Skeletal muscle tissue (tissue), 4 donors: ENCODE measurements around the gene PPP1R3D. TPM values are rescaled to one million over a fixed set of nuclear protein-coding genes. Genes with fewer than 3 reads are reported as not detected.

Source experiments
- H3K27ac ChIP-seq: one replicate; pipeline ENCODE4 v1.7.0; 2013; ENCODE audit warnings: mild to moderate bottlenecking, low read depth, low read length, inconsistent platforms
- H3K27me3 ChIP-seq, 3 donors: one replicate each; pipeline ENCODE4 v1.7.0; 2013; ENCODE audit warnings: low read length in 3 of 3; ENCODE audit not compliant: control insufficient read depth in 3 of 3, insufficient read depth in 3 of 3
- H3K36me3 ChIP-seq, 3 donors: one replicate each; pipeline ENCODE4 v1.7.0; 2013; ENCODE audit warnings: low read length in 3 of 3; ENCODE audit not compliant: control insufficient read depth in 3 of 3, insufficient read depth in 3 of 3
- H3K4me1 ChIP-seq, 3 donors: one replicate each; pipeline ENCODE4 v1.7.0; 2013; ENCODE audit warnings: low read length in 3 of 3, mild to moderate bottlenecking in 3 of 3; ENCODE audit not compliant: control insufficient read depth in 3 of 3, insufficient read depth in 3 of 3
- H3K4me3 ChIP-seq, 3 donors: one replicate each; pipeline ENCODE4 v1.7.0; 2013; ENCODE audit warnings: low read length in 3 of 3
- H3K9ac ChIP-seq, 3 donors: one replicate each; pipeline ENCODE4 v1.7.0; 2013; ENCODE audit warnings: low read length in 3 of 3, mild to moderate bottlenecking in 3 of 3, moderate library complexity in 2 of 3, low read depth in 1 of 3
- H3K9me3 ChIP-seq, 3 donors: one replicate each; pipeline ENCODE4 v1.7.0; 2013; ENCODE audit warnings: low read length in 3 of 3; ENCODE audit not compliant: control insufficient read depth in 3 of 3
- total RNA-seq: library from RNA; depleted of rRNA; stranded (reverse); fragments of >200 nt; gene quantifications from one replicate; pipeline ENCODE4 v1.2.3, GENCODE V29; 2014
- donor health status: Osteomylitis.

PPP1R3D gene
- total RNA-seq, 1 donor from 2014 or later: 6.8 TPM

DNA sequence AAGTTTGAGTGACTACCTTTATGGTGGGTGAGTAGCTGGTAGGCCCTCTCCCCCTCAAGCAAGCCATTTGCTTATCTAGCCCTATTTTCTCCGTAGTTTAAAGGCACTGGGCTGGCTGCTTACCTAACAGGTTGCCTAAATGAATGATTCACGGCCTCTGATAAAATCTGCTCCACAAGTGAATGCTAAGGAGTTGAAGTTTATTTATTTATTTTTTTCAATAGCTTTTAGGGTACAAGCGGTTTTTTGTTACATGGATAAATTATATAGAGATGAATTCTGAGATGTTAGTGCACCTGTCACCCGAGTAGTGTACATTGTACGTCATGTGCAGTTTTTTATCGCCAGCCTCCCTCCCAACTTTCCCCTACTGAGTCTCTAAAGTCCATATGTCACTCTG is 9.8 kb upstream of the PPP1R3D start:
- Histone ChIP-seq H3K36me3 (peaks cover 0 to 22% (median 8%) of the 10 kb centered on the region in 3 donors), H3K4me3 (no peak overlapping the region)

DNA sequence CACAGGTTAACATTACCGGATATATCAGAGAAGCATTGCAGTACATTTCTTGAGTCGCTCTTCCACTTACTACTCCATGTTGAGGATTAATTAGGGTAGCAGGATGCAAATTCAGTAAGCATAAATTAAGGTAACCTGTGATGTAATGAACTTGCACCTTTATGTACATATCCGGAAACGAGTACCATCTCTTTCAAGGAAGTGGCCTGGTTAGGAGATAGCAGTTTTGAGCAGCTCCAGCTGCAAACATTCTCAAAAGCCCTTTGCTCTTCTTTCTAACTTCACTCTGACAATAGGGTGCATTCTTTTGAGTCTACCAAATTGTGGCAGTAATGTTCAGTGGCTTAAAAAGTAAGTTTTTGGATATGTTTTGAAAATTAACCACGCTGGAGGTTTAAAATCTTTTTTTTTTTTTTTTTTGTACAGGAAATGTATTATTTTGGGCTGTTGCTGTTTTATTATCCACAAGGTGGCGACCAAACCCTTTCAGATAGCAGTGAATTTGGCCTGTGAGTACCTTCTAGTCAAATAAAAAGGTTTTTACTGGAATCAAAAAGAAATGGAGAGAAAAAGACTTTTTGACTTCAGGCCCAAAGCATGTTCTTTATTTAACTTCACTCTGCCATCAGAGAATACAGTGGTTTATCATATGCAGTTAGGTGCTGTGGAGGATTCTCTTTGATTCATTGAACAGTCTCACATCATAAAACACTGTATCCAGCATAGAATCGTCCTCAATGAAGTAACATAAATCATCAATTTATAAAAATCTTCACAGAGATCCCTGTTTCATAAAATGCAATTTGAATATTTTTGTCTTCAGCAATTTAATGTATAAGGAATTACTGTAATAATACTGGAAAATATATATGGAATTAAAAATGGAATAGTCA is 9.0 kb upstream of the PPP1R3D start:
- no peaks in the 10 kb centered on the region for H3K27me3 ChIP-seq
- no peaks in the 10 kb centered on the region for H3K9me3 ChIP-seq
- no peak overlapping the region for H3K4me3 ChIP-seq
- H3K4me1 ChIP-seq: peaks cover 0 to 10% (median 0%) of the 10 kb centered on the region in 3 donors
- no peak overlapping the region for H3K27ac ChIP-seq
- H3K9ac ChIP-seq: no peak overlapping the region
- peaks cover 6 to 30% (median 17%) of the 10 kb centered on the region in 3 donors for H3K36me3 ChIP-seq

More for the DNA sequence above, 9.8 kb upstream of the PPP1R3D start:
- Histone ChIP-seq H3K9ac (no peak overlapping the region), H3K27ac (no peak overlapping the region), H3K4me1 (peaks cover 4 to 9% (median 7%) of the 10 kb centered on the region in 3 donors), H3K27me3 (no peaks in the 10 kb centered on the region), H3K9me3 (no peaks in the 10 kb centered on the region)

DNA sequence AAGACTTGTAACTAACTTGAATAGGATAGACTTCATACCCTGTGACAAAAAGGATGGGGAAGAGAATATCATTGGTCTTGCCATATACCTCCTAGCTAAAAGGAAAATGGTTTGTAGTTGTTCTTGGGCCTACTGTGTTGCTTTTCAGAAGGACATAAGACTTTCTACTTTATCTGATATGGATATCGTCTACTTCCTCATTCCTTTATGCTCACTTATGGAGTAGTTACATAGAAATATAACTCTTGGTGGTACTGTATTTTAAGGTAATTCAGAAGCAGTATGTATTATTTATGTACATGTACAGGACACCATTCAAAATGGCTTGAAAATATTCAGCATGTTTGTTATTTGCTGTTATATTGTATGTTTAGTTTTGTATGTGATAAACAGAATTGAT is 8.1 kb upstream of the PPP1R3D start:
- H3K4me1 ChIP-seq: peaks cover 0 to 11% (median 0%) of the 10 kb centered on the region in 3 donors

DNA sequence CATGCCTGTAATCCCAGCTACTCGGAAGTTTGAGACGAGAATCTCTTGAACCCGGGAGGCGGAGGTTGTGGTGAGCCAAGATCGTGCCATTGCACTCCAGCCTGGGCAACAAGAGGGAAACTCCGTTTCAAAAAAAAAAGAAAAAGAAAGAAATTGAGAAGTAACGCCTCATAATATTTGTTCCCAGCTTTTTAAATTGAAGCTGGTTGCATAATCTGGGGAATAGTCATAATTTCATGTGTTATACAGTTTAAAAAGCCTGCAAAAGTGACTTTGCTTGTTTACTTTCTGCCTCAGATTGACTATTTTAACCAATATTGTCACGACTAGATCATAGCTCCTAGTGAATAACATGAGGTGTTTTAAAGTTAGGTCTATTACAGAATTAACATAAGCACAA is 7.3 kb upstream of the PPP1R3D start:
- peaks cover 0 to 11% (median 1%) of the 10 kb centered on the region in 3 donors for H3K4me1 ChIP-seq
- no peak overlapping the region for H3K4me3 ChIP-seq
- H3K9ac ChIP-seq: no peak overlapping the region
- no peak overlapping the region for H3K27ac ChIP-seq
- H3K36me3 ChIP-seq: peaks cover 12 to 40% (median 32%) of the 10 kb centered on the region in 3 donors
- no peaks in the 10 kb centered on the region for H3K27me3 ChIP-seq
- no peaks in the 10 kb centered on the region for H3K9me3 ChIP-seq

More for the DNA sequence above, 8.1 kb upstream of the PPP1R3D start:
- no peaks in the 10 kb centered on the region for H3K27me3 ChIP-seq
- peaks cover 10 to 34% (median 23%) of the 10 kb centered on the region in 3 donors for H3K36me3 ChIP-seq
- no peak overlapping the region for H3K27ac ChIP-seq
- H3K9me3 ChIP-seq: no peaks in the 10 kb centered on the region
- no peak overlapping the region for H3K9ac ChIP-seq
- H3K4me3 ChIP-seq: no peak overlapping the region

DNA sequence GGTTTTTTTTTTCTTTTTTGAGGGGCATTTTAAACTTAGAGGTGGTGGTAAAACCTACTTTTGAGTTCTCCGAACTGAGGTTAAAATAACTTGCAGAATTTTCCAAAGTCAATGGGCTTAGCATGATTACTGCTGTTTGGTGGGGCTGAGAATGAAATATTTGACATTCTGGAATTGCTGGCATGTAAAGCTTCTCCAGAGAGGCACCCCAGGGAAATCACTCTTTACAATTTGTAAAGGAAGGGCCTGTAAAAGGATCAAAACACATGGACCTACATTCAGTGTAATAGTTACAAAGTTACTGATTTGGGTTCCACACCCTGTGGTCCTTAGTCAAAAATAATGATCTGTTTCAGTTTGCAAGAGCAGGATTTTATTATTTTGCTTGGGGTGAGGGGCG is 5.6 kb upstream of the PPP1R3D start:
- H3K36me3 ChIP-seq: peaks cover 12 to 38% (median 28%) of the 10 kb centered on the region in 3 donors
- peaks cover 14 to 26% (median 15%) of the 10 kb centered on the region in 3 donors for H3K4me1 ChIP-seq
- H3K27ac ChIP-seq: no peak overlapping the region
- no peak overlapping the region for H3K4me3 ChIP-seq
- H3K27me3 ChIP-seq: no peaks in the 10 kb centered on the region
- H3K9me3 ChIP-seq: no peaks in the 10 kb centered on the region
- peak overlapping the region in 1 of 3 donors; percentile 13 for H3K9ac ChIP-seq

DNA sequence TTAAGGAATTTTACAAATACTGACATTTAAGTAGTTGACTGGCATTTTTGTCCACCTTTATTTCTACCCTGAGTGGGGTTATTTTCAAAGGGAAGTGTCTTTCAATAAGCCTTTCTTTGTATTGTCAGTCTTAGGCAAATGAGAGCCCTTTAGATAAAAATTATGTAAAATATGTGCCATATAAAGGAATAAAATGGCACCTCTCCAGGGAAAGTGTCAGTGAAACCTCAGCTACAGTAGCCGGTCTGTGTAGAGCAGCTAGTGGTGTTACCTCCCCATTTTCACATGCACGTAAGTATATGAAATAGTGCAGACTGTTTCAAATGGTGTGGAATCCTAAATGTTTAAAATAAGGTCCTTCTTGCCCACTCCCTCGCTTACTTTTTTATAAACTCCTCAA is 5.1 kb upstream of the PPP1R3D start:
- peaks cover 14 to 26% (median 16%) of the 10 kb centered on the region in 3 donors for H3K4me1 ChIP-seq
- H3K27me3 ChIP-seq: no peaks in the 10 kb centered on the region
- H3K36me3 ChIP-seq: peaks cover 12 to 37% (median 28%) of the 10 kb centered on the region in 3 donors
- no peak overlapping the region for H3K27ac ChIP-seq
- no peak overlapping the region for H3K4me3 ChIP-seq
- H3K9me3 ChIP-seq: no peaks in the 10 kb centered on the region
- peak overlapping the region in 1 of 3 donors; percentile 13 for H3K9ac ChIP-seq

DNA sequence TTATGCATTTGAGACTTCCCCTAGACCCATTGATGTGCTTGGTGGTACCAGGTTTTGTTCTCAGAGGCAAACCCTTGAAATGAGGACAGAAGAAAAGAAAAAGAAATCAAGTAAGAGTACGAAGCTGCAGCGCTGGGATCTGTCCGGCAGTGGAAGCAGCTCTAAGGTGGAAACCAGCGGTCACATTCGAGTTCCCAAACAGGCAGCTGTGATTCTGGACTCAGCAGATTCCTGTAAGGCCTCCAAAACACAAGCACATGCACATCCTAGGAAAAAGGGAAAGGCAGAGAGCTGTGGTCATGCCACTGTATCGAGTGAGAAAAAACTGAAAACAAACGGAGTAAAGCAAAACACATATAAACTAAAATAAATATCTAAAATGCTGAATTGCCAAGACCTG is 4.6 kb upstream of the PPP1R3D start:
- no peak overlapping the region for H3K4me3 ChIP-seq
- H3K9ac ChIP-seq: no peak overlapping the region
- H3K27ac ChIP-seq: no peak overlapping the region
- no peaks in the 10 kb centered on the region for H3K9me3 ChIP-seq
- H3K27me3 ChIP-seq: no peaks in the 10 kb centered on the region
- peaks cover 12 to 35% (median 28%) of the 10 kb centered on the region in 3 donors for H3K36me3 ChIP-seq
- peaks cover 14 to 26% (median 19%) of the 10 kb centered on the region in 3 donors for H3K4me1 ChIP-seq

DNA sequence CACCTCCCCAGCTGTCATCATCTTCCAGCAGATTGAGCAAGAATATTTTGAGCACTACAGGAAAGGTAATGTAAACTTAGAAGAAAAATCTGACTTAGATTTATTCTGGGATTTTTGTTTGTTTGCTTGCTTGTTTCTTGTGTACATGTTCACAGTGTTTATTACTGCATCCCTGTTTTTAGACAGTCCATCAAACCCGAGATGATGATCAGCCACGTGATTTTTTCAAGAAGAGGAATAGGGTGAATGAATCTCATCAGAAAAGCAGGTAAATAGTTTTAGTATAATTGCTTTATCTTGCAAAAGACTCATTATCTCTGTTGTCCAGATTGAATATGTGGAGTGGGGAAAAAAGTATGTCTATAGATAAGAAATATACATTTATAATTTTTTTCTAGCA is 2.1 kb upstream of the PPP1R3D start:
- Histone ChIP-seq H3K4me3 (peak overlapping the region in 1 of 3 donors; percentile 80), H3K9ac (peak overlapping the region in 2 of 3 donors; percentile 0 to 53), H3K27ac (no peak overlapping the region), H3K9me3 (no peaks in the 10 kb centered on the region), H3K27me3 (no peaks in the 10 kb centered on the region), H3K36me3 (peaks cover 12 to 30% (median 28%) of the 10 kb centered on the region in 3 donors), H3K4me1 (peaks cover 31 to 48% (median 34%) of the 10 kb centered on the region in 3 donors)

DNA sequence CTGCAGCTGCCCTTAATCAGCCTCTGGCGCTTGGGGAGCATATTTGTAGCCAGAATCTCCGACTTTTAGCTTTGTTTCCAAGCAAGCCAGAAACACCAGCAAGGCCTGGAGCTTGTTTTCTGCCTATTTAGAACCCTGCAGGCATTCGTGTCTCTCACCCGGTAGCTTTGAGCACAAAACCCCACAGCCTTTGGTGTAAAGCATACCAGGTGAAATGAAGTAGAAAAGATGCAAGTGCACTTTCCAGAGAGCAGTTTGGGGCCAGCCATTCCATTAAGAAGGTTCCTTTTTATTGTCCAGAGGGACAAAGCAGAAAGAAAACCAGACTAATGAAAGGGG is 820 bp upstream of the PPP1R3D start:
- Histone ChIP-seq H3K27me3 (no peaks in the 10 kb centered on the region), H3K4me3 (peak overlapping the region; percentile 80 to 97 (median 88)), H3K4me1 (peaks cover 31 to 51% (median 42%) of the 10 kb centered on the region in 3 donors), H3K9me3 (no peaks in the 10 kb centered on the region), H3K27ac (peak overlapping the region; percentile 93), H3K36me3 (peaks cover 12 to 28% (median 25%) of the 10 kb centered on the region in 3 donors), H3K9ac (peak overlapping the region; percentile 83 to 99 (median 98))

DNA sequence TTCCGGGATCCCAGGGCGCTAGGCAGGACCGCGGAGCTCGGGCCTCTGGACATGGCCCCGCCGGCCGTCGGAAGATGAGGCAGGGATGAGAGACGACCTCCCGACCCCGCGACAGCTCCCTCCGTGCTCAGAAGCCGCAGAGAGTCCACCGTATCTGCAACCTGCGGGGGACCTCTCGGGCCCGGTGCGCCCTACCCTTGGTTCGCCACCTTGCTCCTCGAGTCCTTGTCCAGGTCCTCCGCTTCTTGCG is 301 bp downstream of the PPP1R3D start:
- H3K36me3 ChIP-seq: peaks cover 12 to 22% (median 18%) of the 10 kb centered on the region in 3 donors
- peak overlapping the region; percentile 83 to 98 (median 91) for H3K9ac ChIP-seq
- no peaks in the 10 kb centered on the region for H3K27me3 ChIP-seq
- peaks cover 31 to 48% (median 42%) of the 10 kb centered on the region in 3 donors for H3K4me1 ChIP-seq
- H3K4me3 ChIP-seq: peak overlapping the region; percentile 86 to 97 (median 88)
- peak overlapping the region; percentile 93 for H3K27ac ChIP-seq
- no peaks in the 10 kb centered on the region for H3K9me3 ChIP-seq
